Common myeloid progenitor, CD34-positive (primary cell): ENCODE data around the gene FADS1.

Experiments
- CTCF ChIA-PET: fragments of 350-600 bp; sonication (Branson Sonifier 250); formaldehyde crosslinking; loops from one replicate; lab custom pipeline; 2021; ENCODE audit warnings: antibody characterized with exemption; lab: Charles Lee
- POLR2A ChIA-PET: fragments of 350-600 bp; sonication (Branson Sonifier 250); formaldehyde crosslinking; loops from one replicate; lab custom pipeline; 2021; ENCODE audit warnings: antibody characterized with exemption; lab: Charles Lee
- DNase-seq, 3 donors: peaks; one replicate each; pipeline versions ENCODE4 v3.0.0 to v3.0.0-alpha.2; 2013
- H3K27ac ChIP-seq, 2 experiments: 1 replicate in 1 of 2; 2 replicates in 1 of 2; pipeline ENCODE4 v1.7.0; 2013; ENCODE audit warnings: inconsistent platforms in 2 of 2, low read length in 2 of 2, mild to moderate bottlenecking in 2 of 2, low read depth in 1 of 2, moderate library complexity in 1 of 2; ENCODE audit not compliant: severe bottlenecking in 2 of 2, insufficient read depth in 1 of 2, poor library complexity in 1 of 2
- H3K27me3 ChIP-seq, 5 experiments: replicated peaks in 2 of 5; 1 replicate in 3 of 5; 2 replicates in 2 of 5; pipeline versions ENCODE4 v1.6.1 to v1.7.0; 2013; ENCODE audit warnings: low read length in 4 of 5, mild to moderate bottlenecking in 2 of 5, moderate library complexity in 2 of 5, inconsistent platforms in 1 of 5; ENCODE audit not compliant: insufficient read depth in 5 of 5, control insufficient read depth in 4 of 5
- H3K36me3 ChIP-seq, 4 experiments: 1 replicate in 2 of 4; 2 replicates in 2 of 4; pipeline versions ENCODE4 v1.6.1 to v1.7.0; 2013; ENCODE audit warnings: low read length in 3 of 4, control low read depth in 1 of 4, mild to moderate bottlenecking in 1 of 4; ENCODE audit not compliant: control insufficient read depth in 4 of 4, insufficient read depth in 4 of 4
- H3K4me1 ChIP-seq, 4 experiments: 1 replicate in 3 of 4; 2 replicates in 1 of 4; pipeline versions ENCODE4 v1.6.1 to v1.7.1; 2013; ENCODE audit warnings: low read length in 3 of 4, mild to moderate bottlenecking in 3 of 4, control low read depth in 1 of 4, inconsistent platforms in 1 of 4, moderate library complexity in 1 of 4; ENCODE audit not compliant: control insufficient read depth in 4 of 4, insufficient read depth in 4 of 4; ENCODE audit errors: control extremely low read depth in 1 of 4
- H3K4me3 ChIP-seq, 7 experiments: 1 replicate in 4 of 7; 2 replicates in 3 of 7; pipeline versions ENCODE4 v1.5.1 to v1.7.0; 2013; ENCODE audit warnings: mild to moderate bottlenecking in 7 of 7, low read length in 6 of 7, moderate library complexity in 6 of 7, inconsistent platforms in 2 of 7, low read depth in 2 of 7, control low read depth in 1 of 7; ENCODE audit not compliant: insufficient read depth in 4 of 7, control insufficient read depth in 1 of 7; ENCODE audit errors: extremely low read depth in 1 of 7
- H3K9me3 ChIP-seq, 5 experiments: 1 replicate in 4 of 5; 2 replicates in 1 of 5; pipeline versions ENCODE4 v1.6.1 to v1.7.1; 2013; ENCODE audit warnings: low read length in 4 of 5, mild to moderate bottlenecking in 2 of 5, inconsistent platforms in 1 of 5, low read depth in 1 of 5, moderate library complexity in 1 of 5; ENCODE audit not compliant: control insufficient read depth in 4 of 5, insufficient read depth in 2 of 5; ENCODE audit errors: control extremely low read depth in 1 of 5
- WGBS: methylation state at CpG from one replicate; pipeline ENCODE4 v1.1.5; 2013; ENCODE audit not compliant: insufficient coverage; 5-methylcytosine and 5-hydroxymethylcytosine counted together

Gene FADS1

GRCh38 chr11:61782841-61783240 is 34.0 kb downstream of the FADS1 start:
- Histone ChIP-seq H3K27me3 (peaks cover 0 to 7% (median 0%) of the 10 kb centered on the region in 5 experiments), H3K4me3 (no peak overlapping the region), H3K4me1 (peaks cover 0 to 13% (median 1%) of the 10 kb centered on the region in 4 experiments), H3K27ac (no peak overlapping the region), H3K9me3 (no peaks in the 10 kb centered on the region), H3K36me3 (peaks cover 6 to 34% (median 27%) of the 10 kb centered on the region in 4 experiments)
- DNase-seq: no peak
- WGBS: over 99% methylated on average over 11 of the region's 11 CpGs
- ChIA-PET CTCF (interaction anchor here (1.2 to 1.6 kb wide), 3 partner anchors 9 to 35 kb away, joined by 3 to 6 read pairs (median 4); no protein-coding TSS in a partner anchor), POLR2A (no interaction called here)

GRCh38 chr11:61782299-61782698 is 34.5 kb downstream of the FADS1 start:
- no peak for DNase-seq
- H3K27ac ChIP-seq: no peak overlapping the region
- CTCF ChIA-PET: interaction anchor here (1.2 to 1.6 kb wide), 3 partner anchors 9 to 35 kb away, joined by 3 to 6 read pairs (median 4); no protein-coding TSS in a partner anchor
- POLR2A ChIA-PET: no interaction called here
- H3K27me3 ChIP-seq: peaks cover 0 to 9% (median 0%) of the 10 kb centered on the region in 5 experiments
- no peak overlapping the region for H3K4me3 ChIP-seq
- peaks cover 6 to 29% (median 21%) of the 10 kb centered on the region in 4 experiments for H3K36me3 ChIP-seq
- H3K9me3 ChIP-seq: no peaks in the 10 kb centered on the region
- H3K4me1 ChIP-seq: peaks cover 0 to 17% (median 6%) of the 10 kb centered on the region in 4 experiments
- WGBS: 96% methylated on average over 3 of the region's 3 CpGs

- 96% methylated on average over 4 of the region's 5 CpGs for WGBS
- H3K27me3 ChIP-seq: peaks cover 0 to 9% (median 0%) of the 10 kb centered on the region in 5 experiments
- no peaks in the 10 kb centered on the region for H3K9me3 ChIP-seq
- ChIA-PET POLR2A (no interaction called here), CTCF (interaction anchor here (1.4 to 1.6 kb wide), 2 partner anchors 15 to 34 kb away, joined by 3 to 6 read pairs; no protein-coding TSS in a partner anchor)
- H3K36me3 ChIP-seq: peaks cover 0 to 22% (median 15%) of the 10 kb centered on the region in 4 experiments
- no peak for DNase-seq
- peaks cover 0 to 19% (median 12%) of the 10 kb centered on the region in 4 experiments for H3K4me1 ChIP-seq
- H3K4me3 ChIP-seq: no peak overlapping the region
- no peak overlapping the region for H3K27ac ChIP-seq
These were observed 35.2 kb downstream of the FADS1 start for GRCh38 chr11:61781585-61781984.

- DNase-seq: no peak
- ChIA-PET CTCF (interaction anchor here (1.1 to 1.6 kb wide), 3 partner anchors 10 to 27 kb away, joined by 3 to 5 read pairs (median 4); no protein-coding TSS in a partner anchor), POLR2A (no interaction called here)
- WGBS: 92% methylated on average over 9 of the region's 9 CpGs
- Histone ChIP-seq H3K27ac (no peak overlapping the region), H3K36me3 (peaks cover 0 to 14% (median 8%) of the 10 kb centered on the region in 4 experiments), H3K9me3 (no peaks in the 10 kb centered on the region), H3K4me3 (no peak overlapping the region), H3K27me3 (peaks cover 0 to 9% (median 0%) of the 10 kb centered on the region in 5 experiments), H3K4me1 (peaks cover 0 to 19% (median 12%) of the 10 kb centered on the region in 4 experiments)
These were observed 36.1 kb downstream of the FADS1 start for GRCh38 chr11:61780581-61781162.

GRCh38 chr11:61779666-61780525 is 36.9 kb downstream of the FADS1 start:
- ChIA-PET POLR2A (interaction anchor here (0.6 kb wide), 1 partner anchor 302 kb away, joined by 3 read pairs; no protein-coding TSS in a partner anchor), CTCF (interaction anchor here (0.6 to 1.6 kb wide), 6 partner anchors 8 to 32 kb away, joined by 3 to 11 read pairs (median 4); no protein-coding TSS in a partner anchor)
- Histone ChIP-seq H3K9me3 (no peaks in the 10 kb centered on the region), H3K4me3 (no peak overlapping the region), H3K36me3 (peaks cover 0 to 6% (median 3%) of the 10 kb centered on the region in 4 experiments), H3K27me3 (peaks cover 0 to 9% (median 0%) of the 10 kb centered on the region in 5 experiments), H3K4me1 (peaks cover 0 to 19% (median 12%) of the 10 kb centered on the region in 4 experiments), H3K27ac (no peak overlapping the region)
- WGBS: 97% methylated on average over 14 of the region's 14 CpGs
- DNase-seq: no peak

GRCh38 chr11:61778920-61779650 is 37.7 kb downstream of the FADS1 start:
- 98% methylated on average over 22 of the region's 24 CpGs for WGBS

More at GRCh38 chr11:61778920-61779650, 37.7 kb downstream of the FADS1 start:
- Histone ChIP-seq H3K4me1 (peaks cover 0 to 13% (median 12%) of the 10 kb centered on the region in 4 experiments), H3K9me3 (no peaks in the 10 kb centered on the region), H3K4me3 (no peak overlapping the region), H3K27ac (no peak overlapping the region), H3K36me3 (no peaks in the 10 kb centered on the region), H3K27me3 (peaks cover 0 to 9% (median 0%) of the 10 kb centered on the region in 5 experiments)
- ChIA-PET CTCF (interaction anchor here (0.6 to 1.5 kb wide), 3 partner anchors 9 to 32 kb away, joined by 3 to 11 read pairs (median 3); no protein-coding TSS in a partner anchor), POLR2A (interaction anchor here (0.6 kb wide), 1 partner anchor 301 kb away, joined by 3 read pairs; no protein-coding TSS in a partner anchor)
- DNase-seq: no peak
